ENCODE data around the gene AHRR. TPM values are rescaled to one million over a fixed set of nuclear protein-coding genes. Genes with fewer than 3 reads are reported as not detected.

The AHRR gene
- total RNA-seq, 1 experiment from 2014 or later = 0.20 TPM

- DNase-seq = no peak
- Histone ChIP-seq H3K27ac (no peak overlapping the region), H3K9me3 (replicated peaks) (no peaks in the 10 kb centered on the region), H3K4me3 (no peak overlapping the region), H3K27me3 (no peaks in the 10 kb centered on the region), H3K4me1 (no peaks in the 10 kb centered on the region), H3K36me3 (peaks cover under 1% of the 10 kb centered on the region)
These were observed 135.9 kb downstream of the AHRR start for GRCh38 chr5:457195-457961.

- Histone ChIP-seq H3K4me1 (no peaks in the 10 kb centered on the region), H3K4me3 (no peak overlapping the region), H3K27ac (no peak overlapping the region), H3K9me3 (replicated peaks) (no peaks in the 10 kb centered on the region), H3K36me3 (no peaks in the 10 kb centered on the region; the same call in 1 of the 2 replicates), H3K27me3 (no peaks in the 10 kb centered on the region)
- no peak for DNase-seq
These were observed 137.2 kb downstream of the AHRR start for GRCh38 chr5:458547-459353.

- Histone ChIP-seq H3K27me3 (no peaks in the 10 kb centered on the region), H3K27ac (no peak overlapping the region), H3K9me3 (replicated peaks) (no peaks in the 10 kb centered on the region), H3K4me3 (no peak overlapping the region), H3K36me3 (no peaks in the 10 kb centered on the region; the same call in 1 of the 2 replicates), H3K4me1 (no peaks in the 10 kb centered on the region)
- DNase-seq = no peak
These were observed 138.2 kb downstream of the AHRR start for GRCh38 chr5:459562-460272.

GRCh38 chr5:460273-460625 lies 138.7 kb downstream of the AHRR start:
- DNase-seq = no peak
- no peak overlapping the region for H3K4me3 ChIP-seq
- no peaks in the 10 kb centered on the region for H3K27me3 ChIP-seq
- no peaks in the 10 kb centered on the region for H3K4me1 ChIP-seq
- H3K9me3 ChIP-seq (replicated peaks) = no peaks in the 10 kb centered on the region
- no peak overlapping the region for H3K27ac ChIP-seq
- H3K36me3 ChIP-seq = no peaks in the 10 kb centered on the region; the same call in 1 of the 2 replicates

GRCh38 chr5:462051-462481 lies 140.6 kb downstream of the AHRR start:
- Histone ChIP-seq H3K4me3 (no peak overlapping the region), H3K27ac (no peak overlapping the region), H3K27me3 (no peaks in the 10 kb centered on the region), H3K4me1 (no peaks in the 10 kb centered on the region), H3K9me3 (replicated peaks) (no peaks in the 10 kb centered on the region), H3K36me3 (no peaks in the 10 kb centered on the region; the same call in 1 of the 2 replicates)
- no peak for DNase-seq

- H3K27me3 ChIP-seq = no peaks in the 10 kb centered on the region
- no peak for DNase-seq
- no peak overlapping the region for H3K4me3 ChIP-seq
- H3K9me3 ChIP-seq (replicated peaks) = no peaks in the 10 kb centered on the region
- no peaks in the 10 kb centered on the region for H3K4me1 ChIP-seq
- H3K27ac ChIP-seq = no peak overlapping the region
- no peaks in the 10 kb centered on the region for H3K36me3 ChIP-seq
These were observed 141.8 kb downstream of the AHRR start for GRCh38 chr5:463301-463700.

GRCh38 chr5:463952-464351 lies 142.4 kb downstream of the AHRR start:
- H3K9me3 ChIP-seq (replicated peaks) = no peaks in the 10 kb centered on the region
- H3K27me3 ChIP-seq = no peaks in the 10 kb centered on the region
- no peak for DNase-seq
- H3K4me3 ChIP-seq = no peak overlapping the region
- H3K36me3 ChIP-seq = no peaks in the 10 kb centered on the region
- H3K27ac ChIP-seq = no peak overlapping the region
- no peaks in the 10 kb centered on the region for H3K4me1 ChIP-seq

GRCh38 chr5:464446-464842 lies 142.9 kb downstream of the AHRR start:
- Histone ChIP-seq H3K4me1 (no peaks in the 10 kb centered on the region), H3K27me3 (no peaks in the 10 kb centered on the region), H3K36me3 (no peaks in the 10 kb centered on the region), H3K27ac (no peak overlapping the region), H3K4me3 (no peak overlapping the region), H3K9me3 (replicated peaks) (no peaks in the 10 kb centered on the region)
- DNase-seq = no peak

GRCh38 chr5:464843-465590 lies 143.5 kb downstream of the AHRR start:
- no peaks in the 10 kb centered on the region for H3K4me1 ChIP-seq
- no peak overlapping the region for H3K27ac ChIP-seq
- H3K9me3 ChIP-seq (replicated peaks) = no peaks in the 10 kb centered on the region
- no peaks in the 10 kb centered on the region for H3K36me3 ChIP-seq
- DNase-seq = no peak
- H3K4me3 ChIP-seq = no peak overlapping the region
- H3K27me3 ChIP-seq = no peaks in the 10 kb centered on the region

- Histone ChIP-seq H3K27me3 (no peaks in the 10 kb centered on the region), H3K9me3 (replicated peaks) (no peaks in the 10 kb centered on the region), H3K4me1 (no peaks in the 10 kb centered on the region), H3K27ac (no peak overlapping the region), H3K4me3 (no peak overlapping the region), H3K36me3 (no peaks in the 10 kb centered on the region)
- no peak for DNase-seq
These were observed 144.3 kb downstream of the AHRR start for GRCh38 chr5:465591-466403.

GRCh38 chr5:466661-467310 lies 145.3 kb downstream of the AHRR start:
- H3K4me1 ChIP-seq = no peaks in the 10 kb centered on the region
- H3K27me3 ChIP-seq = no peaks in the 10 kb centered on the region
- no peak for DNase-seq
- no peak overlapping the region for H3K4me3 ChIP-seq
- no peak overlapping the region for H3K27ac ChIP-seq
- no peaks in the 10 kb centered on the region for H3K36me3 ChIP-seq
- H3K9me3 ChIP-seq (replicated peaks) = no peaks in the 10 kb centered on the region

GRCh38 chr5:468401-468800 lies 146.9 kb downstream of the AHRR start:
- no peak for DNase-seq
- Histone ChIP-seq H3K4me3 (no peak overlapping the region), H3K4me1 (no peaks in the 10 kb centered on the region), H3K9me3 (replicated peaks) (no peaks in the 10 kb centered on the region), H3K36me3 (no peaks in the 10 kb centered on the region), H3K27me3 (no peaks in the 10 kb centered on the region), H3K27ac (no peak overlapping the region)

GRCh38 chr5:469752-470483 lies 148.4 kb downstream of the AHRR start:
- H3K27me3 ChIP-seq = no peaks in the 10 kb centered on the region
- H3K9me3 ChIP-seq (replicated peaks) = no peaks in the 10 kb centered on the region
- no peaks in the 10 kb centered on the region for H3K4me1 ChIP-seq
- DNase-seq = no peak
- no peaks in the 10 kb centered on the region for H3K36me3 ChIP-seq
- no peak overlapping the region for H3K4me3 ChIP-seq
- no peak overlapping the region for H3K27ac ChIP-seq
